Prostate gland (tissue), 2 donors: ENCODE data around the gene ASTL. TPM values are rescaled to one million over a fixed set of nuclear protein-coding genes. Genes with fewer than 3 reads are reported as not detected.

Experiments used
- DNase-seq: peaks from one replicate; pipeline ENCODE4 v3.0.0-alpha.2; 2019; ENCODE audit warnings: low spot score
- H3K27ac ChIP-seq, 2 donors: fragments of 200-600 bp; sonication (generic); 2 replicates each; pipeline ENCODE4 v1.5.1; 2017 to 2019
- H3K27me3 ChIP-seq: fragments of 200-600 bp; sonication (generic); replicated peaks from 2 replicates; pipeline ENCODE4 v1.5.1; 2019; ENCODE audit not compliant: insufficient read depth
- H3K36me3 ChIP-seq, 2 donors: fragments of 200-600 bp; sonication (generic); 1 replicate in 1 of 2; 2 replicates in 1 of 2; pipeline versions ENCODE4 v1.5.1 to v1.8.1; 2017 to 2019
- H3K4me1 ChIP-seq: fragments of 200-600 bp; sonication (generic); replicated peaks from 2 replicates; pipeline ENCODE4 v1.5.1; 2019
- H3K4me3 ChIP-seq, 2 donors: fragments of 200-600 bp; sonication (generic); 2 replicates each; pipeline ENCODE4 v1.5.1; 2017 to 2019
- H3K9me3 ChIP-seq: fragments of 200-600 bp; sonication (generic); 2 replicates; pipeline ENCODE4 v1.5.1; 2017
- POLR2A ChIP-seq: fragments of 450-650 bp; IDR thresholded peaks from one replicate; pipeline ENCODE4 v1.6.1; 2016; ENCODE audit warnings: antibody characterized with exemption, mild to moderate bottlenecking
- POLR2AphosphoS5 ChIP-seq: sonication (generic); formaldehyde crosslinking; IDR thresholded peaks from one replicate; pipeline ENCODE4 v1.6.1; 2017; ENCODE audit warnings: antibody characterized with exemption
- WGBS: methylation state at CpG from one replicate; pipeline ENCODE4 v1.1.5; 2018; 5-methylcytosine and 5-hydroxymethylcytosine counted together
- intact Hi-C: fragments of 100-400 bp; cut with DNase I; formaldehyde crosslinking; loops from one replicate; pipeline ENCODE4 v1.14.2; 2022
- total RNA-seq, 2 donors: library from RNA; depleted of rRNA; stranded (reverse); fragments of >200 nt; gene quantifications; one replicate each; pipeline ENCODE4 v1.1.0, GENCODE V29; 2016
- TF ChIP-seq, protein P1 (sequence below), 4 experiments: fragments of 200-600 bp in 2 of 4; fragments of 450-650 bp in 2 of 4; sonication (generic) in 2 of 4; IDR thresholded peaks; 1 replicate in 3 of 4; 2 replicates in 1 of 4; pipeline ENCODE4 v1.5.1; 2016 to 2019; ENCODE audit warnings: antibody characterized with exemption in 4 of 4, mild to moderate bottlenecking in 2 of 4, moderate library complexity in 2 of 4

ASTL gene
- total RNA-seq, 2 donors from 2014 or later = 0.57 TPM; not detected in 1

GRCh38 chr2:96074156-96074555, 64.1 kb downstream of the ASTL start:
- TF ChIP-seq POLR2AphosphoS5 (no peak), POLR2A (no peak)
- no peaks in the 10 kb centered on the region for H3K9me3 ChIP-seq
- WGBS = 75% methylated on average over 6 of the region's 6 CpGs
- no peaks in the 10 kb centered on the region for H3K4me1 ChIP-seq
- H3K27ac ChIP-seq = no peak overlapping the region
- H3K4me3 ChIP-seq = no peak overlapping the region
- no peaks in the 10 kb centered on the region for H3K27me3 ChIP-seq
- no peak for DNase-seq
- no peaks in the 10 kb centered on the region for H3K36me3 ChIP-seq
- intact Hi-C loops = no loop called here

GRCh38 chr2:96073170-96073775, 65.0 kb downstream of the ASTL start:
- no peaks in the 10 kb centered on the region for H3K4me1 ChIP-seq
- no peak for DNase-seq
- no peak overlapping the region for H3K27ac ChIP-seq
- H3K27me3 ChIP-seq = no peaks in the 10 kb centered on the region
- no peak overlapping the region for H3K4me3 ChIP-seq
- TF ChIP-seq POLR2A (no peak), POLR2AphosphoS5 (no peak)
- TF ChIP-seq, protein P1, sequence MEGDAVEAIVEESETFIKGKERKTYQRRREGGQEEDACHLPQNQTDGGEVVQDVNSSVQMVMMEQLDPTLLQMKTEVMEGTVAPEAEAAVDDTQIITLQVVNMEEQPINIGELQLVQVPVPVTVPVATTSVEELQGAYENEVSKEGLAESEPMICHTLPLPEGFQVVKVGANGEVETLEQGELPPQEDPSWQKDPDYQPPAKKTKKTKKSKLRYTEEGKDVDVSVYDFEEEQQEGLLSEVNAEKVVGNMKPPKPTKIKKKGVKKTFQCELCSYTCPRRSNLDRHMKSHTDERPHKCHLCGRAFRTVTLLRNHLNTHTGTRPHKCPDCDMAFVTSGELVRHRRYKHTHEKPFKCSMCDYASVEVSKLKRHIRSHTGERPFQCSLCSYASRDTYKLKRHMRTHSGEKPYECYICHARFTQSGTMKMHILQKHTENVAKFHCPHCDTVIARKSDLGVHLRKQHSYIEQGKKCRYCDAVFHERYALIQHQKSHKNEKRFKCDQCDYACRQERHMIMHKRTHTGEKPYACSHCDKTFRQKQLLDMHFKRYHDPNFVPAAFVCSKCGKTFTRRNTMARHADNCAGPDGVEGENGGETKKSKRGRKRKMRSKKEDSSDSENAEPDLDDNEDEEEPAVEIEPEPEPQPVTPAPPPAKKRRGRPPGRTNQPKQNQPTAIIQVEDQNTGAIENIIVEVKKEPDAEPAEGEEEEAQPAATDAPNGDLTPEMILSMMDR (IDR thresholded peaks at IDR 0.05) = no peak
- intact Hi-C loops = no loop called here
- WGBS = 71% methylated on average over 7 of the region's 7 CpGs
- no peaks in the 10 kb centered on the region for H3K36me3 ChIP-seq
- H3K9me3 ChIP-seq = no peaks in the 10 kb centered on the region

Other genes with a start within 250 kb of the ASTL start
- 100 to 1,000 TPM in 1 of 2 donors, 10 to 100 TPM in 1; 18.9 to 137 TPM for gene ANKRD36C, start 146.7 kb downstream of the ASTL start, total RNA-seq
- gene GPAT2, start 103.6 kb downstream of the ASTL start, total RNA-seq = 10 to 100 TPM in 1 of 2 donors, under 1 TPM in 1; 0.96 to 19.5 TPM
- 1 to 10 TPM in 1 of 2 donors, under 1 TPM in 1; 0.23 to 5.0 TPM for gene ADRA2B, start 21.9 kb downstream of the ASTL start, total RNA-seq
- gene DUSP2, start 6.9 kb upstream of the ASTL start, total RNA-seq = 10 to 100 TPM in 1 of 2 donors, 1 to 10 TPM in 1; 5.2 to 45.7 TPM
- 100 to 1,000 TPM in 1 of 2 donors, 10 to 100 TPM in 1; 93.1 to 141 TPM for gene STARD7, start 70.3 kb upstream of the ASTL start, total RNA-seq
- 10 to 100 TPM; 40.4 to 50.4 TPM for gene TMEM127, start 127.5 kb upstream of the ASTL start, total RNA-seq
- gene CIAO1, start 127.7 kb upstream of the ASTL start, total RNA-seq = 100 to 1,000 TPM; 108 to 135 TPM
- gene SNRNP200, start 167.0 kb upstream of the ASTL start, total RNA-seq = 100 to 1,000 TPM; 117 to 148 TPM
- gene ITPRIPL1, start 186.8 kb upstream of the ASTL start, total RNA-seq = 1 to 10 TPM; 1.8 to 8.9 TPM
- 10 to 100 TPM in 1 of 2 donors, 1 to 10 TPM in 1; 1.2 to 11.2 TPM for gene NCAPH, start 197.3 kb upstream of the ASTL start, total RNA-seq